ENCODE measurements around the gene FAF2.

FAF2 gene

DNA sequence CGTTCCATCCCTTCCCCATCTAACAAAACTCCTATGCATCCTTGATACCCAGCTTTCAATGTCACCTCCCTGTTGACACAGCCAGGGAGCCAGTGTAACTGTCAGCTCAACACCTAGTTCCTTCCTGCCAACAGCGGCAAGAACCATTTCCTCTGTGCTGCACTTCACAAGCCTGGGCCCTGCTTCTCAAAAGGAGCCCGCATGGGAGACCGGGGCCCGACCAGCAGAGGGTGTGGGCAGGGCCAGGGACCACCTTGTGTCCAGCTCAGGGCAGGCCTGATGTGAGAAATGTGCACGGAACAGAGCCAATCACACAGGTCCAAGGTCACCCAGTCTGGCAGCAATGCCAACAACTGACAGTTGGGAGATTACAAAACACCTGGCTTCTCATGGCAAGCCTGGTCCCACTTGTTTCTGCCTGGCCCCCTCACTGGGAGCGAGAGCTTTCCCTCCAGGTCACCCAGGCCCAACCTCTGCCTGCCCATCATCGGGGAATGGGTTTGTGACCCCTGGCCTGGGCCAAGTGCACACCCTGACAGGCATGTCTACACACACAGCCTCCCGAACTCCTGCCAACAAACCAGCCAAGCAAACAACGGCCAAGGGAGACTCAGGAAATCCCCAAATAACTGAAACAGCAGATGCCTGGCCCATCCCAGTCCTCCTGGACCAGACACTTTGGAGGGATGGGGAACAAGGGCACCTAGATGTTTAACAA is 85.9 kb downstream of the FAF2 start:
- no peak for DNase-seq

DNA sequence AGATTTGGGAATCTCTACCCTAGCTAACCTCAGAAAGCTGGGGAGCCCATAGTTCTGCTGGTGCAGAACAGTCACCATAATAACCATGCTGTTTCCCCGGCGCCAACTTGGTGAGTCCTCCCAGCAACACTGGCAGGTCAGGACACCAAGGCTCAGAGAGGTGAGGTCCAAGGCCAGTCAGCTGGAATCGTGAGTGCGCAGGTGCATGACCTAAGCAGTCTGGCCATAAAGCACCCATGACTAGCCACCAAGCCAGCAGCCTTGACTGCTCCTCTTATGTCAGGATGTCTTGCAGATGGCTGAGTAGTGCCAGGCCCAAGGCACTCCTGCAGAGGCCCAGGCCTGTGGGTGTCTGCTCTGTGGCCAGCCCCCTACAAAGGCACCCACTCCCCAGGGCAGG is 86.5 kb downstream of the FAF2 start:
- no peak for DNase-seq

GRCh38 chr5:176535101-176535663 is 87.0 kb downstream of the FAF2 start:
- DNase-seq, result no peak

DNA sequence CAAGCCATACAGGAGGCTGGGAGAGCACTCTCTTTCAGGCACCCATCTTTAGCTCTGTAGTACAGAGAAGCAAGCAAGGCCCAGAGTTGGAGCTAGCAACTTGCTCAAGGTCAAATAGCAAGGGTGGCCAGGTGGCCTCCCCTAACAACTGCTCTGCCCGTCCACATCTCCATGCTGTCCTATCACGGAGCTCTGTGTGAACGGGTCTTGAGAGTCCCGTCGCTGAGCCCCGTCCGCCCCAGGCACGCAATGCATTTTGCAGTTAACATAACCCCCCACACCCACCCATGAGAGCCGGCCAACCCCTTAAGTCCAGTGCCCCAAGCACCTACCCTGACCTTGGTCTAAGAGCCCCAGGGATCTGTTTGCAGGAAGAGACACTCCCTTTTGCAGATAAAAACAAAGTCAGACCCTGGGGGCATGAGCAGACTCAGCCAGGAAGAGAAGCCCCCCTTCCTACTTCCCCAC is 87.5 kb downstream of the FAF2 start:
- no peak for DNase-seq

DNA sequence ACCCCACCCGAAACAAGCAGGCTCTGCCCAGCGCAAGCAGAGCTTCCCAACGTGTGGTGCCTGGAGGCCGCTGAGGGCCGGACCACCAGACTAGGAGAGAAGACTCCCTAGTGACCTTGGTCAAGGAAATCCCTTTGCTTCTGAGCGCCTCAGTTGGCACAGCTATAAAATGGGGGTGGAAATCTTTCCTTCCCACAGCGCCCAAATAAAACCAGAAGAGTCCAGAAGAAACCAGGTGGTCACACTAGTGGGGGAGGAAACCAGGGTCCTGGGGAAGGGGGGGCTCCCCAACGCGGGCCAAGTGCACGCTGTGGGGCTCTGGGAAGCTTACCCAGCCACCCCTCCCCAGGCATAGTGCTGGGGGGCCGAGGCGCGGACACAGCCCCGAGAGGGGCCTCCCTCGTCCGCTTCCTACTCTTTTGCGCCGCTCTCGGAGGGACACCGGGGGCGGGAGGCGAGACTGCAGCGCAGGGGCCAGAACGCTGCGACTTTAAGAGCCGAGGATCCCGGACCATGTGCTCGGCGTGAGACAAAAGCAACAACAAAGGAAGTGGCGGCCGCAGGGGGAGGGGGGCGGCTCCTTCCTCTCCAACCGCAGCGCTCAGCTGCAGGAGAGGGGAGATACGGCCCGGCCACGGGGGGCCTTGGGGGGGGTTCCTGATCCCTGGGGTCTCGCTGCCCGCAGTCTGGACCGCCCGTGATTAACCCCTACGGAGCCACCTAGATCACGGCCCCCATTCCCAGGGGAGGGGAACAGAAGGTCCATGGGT is 88.1 kb downstream of the FAF2 start:
- DNase-seq, result peak; percentile 93

DNA sequence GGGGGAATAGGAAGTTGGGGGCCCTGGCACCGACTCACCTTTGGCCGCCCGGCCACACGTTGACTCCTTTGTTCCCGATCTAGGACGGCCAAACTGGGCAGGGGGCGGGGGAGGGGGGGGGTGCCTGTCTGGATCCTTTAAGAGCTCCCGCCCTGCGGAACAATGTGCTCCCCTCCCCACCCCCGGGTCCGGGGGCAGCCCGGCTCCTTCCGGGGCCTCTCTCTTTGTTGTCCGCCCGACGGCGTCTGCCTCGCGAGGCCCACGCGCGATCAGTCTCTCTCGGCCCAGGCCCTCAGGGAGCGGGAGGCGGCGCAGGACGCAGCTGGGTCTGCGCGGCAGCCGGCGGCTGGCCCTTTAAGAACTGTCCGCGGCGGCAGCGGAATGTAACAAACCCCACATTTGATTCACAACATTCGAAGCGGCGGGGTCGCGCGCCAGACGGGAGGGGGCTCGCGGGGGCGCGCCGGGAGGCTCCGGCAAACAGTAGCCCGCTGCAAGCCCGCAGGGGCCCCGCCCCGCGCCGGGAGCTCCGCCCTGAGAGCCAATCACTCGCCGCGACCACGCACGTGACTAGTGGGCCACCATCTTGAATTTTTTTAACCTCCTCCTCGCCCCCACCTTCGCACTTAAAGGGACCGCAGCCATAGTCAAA is 88.8 kb downstream of the FAF2 start, which contains the start of gene RNF44:
TSS of gene RNF44 (minus strand) at position 501 of the 652 bp plus-strand sequence. CDS start 4,930 bp downstream, outside the sequence.
- peak; percentile 96 for DNase-seq

DNA sequence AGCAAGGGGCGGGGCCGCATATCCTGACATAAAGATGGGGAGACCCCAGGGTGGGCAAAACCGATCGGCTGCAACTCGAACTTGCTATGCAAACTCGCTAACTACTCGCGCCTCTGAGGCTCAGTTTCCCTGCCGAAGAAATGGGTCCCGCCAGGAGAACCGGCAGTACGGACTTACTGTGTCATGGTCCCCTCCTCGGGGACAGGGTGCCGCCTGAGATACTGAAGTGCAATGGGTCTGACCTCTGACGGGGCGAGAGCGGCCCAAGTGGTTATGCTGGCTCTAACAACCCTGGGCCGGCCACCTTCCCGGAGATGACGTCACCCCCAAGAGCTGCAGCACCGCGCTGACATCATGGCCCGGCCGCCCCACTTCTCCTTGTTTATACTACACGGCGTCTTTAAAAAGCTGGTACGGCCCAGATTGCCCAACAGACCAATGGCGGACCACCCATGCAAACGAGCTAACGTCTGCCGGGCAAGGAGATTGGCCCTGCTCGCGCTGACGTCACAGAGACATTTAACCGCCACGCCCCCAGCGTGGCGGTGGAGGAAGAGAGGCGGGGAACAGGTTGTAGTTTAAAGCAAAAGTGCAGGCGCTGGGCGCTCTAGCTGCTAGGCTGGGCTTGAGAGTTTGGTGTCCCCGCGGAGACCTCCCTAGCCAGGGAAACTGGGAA is 89.5 kb downstream of the FAF2 start:
- DNase-seq, result peak; percentile 86

GRCh38 chr5:176538230-176538988 is 90.2 kb downstream of the FAF2 start:
- no peak for DNase-seq

DNA sequence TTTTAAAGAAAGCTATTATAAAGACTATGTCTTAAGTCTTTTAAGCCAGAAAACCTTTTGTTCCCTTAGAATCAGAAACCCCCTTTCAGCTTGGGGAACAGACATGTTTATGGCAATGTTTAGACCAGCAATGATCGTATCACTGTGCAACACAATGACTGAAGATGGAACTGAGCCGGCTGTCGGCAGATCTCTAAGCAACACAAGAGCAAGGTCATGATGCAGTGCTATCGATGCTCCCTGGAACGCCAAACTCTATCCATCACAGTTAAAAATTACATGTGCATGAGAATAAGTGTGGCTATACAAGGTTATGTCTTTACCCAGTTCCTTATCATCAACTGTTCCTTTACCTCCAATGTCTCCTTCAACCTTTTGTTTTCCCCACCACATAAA is 90.8 kb downstream of the FAF2 start:
- no peak for DNase-seq

DNA sequence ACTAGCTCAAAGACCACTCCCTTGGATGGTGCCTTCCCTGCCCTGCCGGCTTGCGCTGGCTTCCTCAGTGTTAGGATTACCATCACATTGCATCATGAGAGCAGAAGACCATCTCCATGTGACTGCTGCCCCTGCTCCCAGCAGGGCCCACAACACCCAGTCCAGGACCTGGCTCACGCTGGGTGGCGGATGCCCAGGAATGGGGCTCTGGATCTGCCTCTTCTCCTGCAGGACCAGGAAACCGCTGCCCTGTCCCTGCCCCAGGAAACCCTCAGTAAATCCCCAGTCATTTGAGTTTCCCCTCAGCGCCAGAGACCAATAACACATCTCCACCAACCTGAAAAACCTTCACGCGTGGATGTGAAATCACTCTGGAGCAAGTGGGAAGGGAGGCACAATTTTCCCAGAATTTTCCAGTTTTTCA is 92.3 kb downstream of the FAF2 start:
- DNase-seq, result no peak

- DNase-seq, result no peak
These were observed 92.8 kb downstream of the FAF2 start for GRCh38 chr5:176540956-176541337.

- no peak for DNase-seq
These were observed 93.4 kb downstream of the FAF2 start for GRCh38 chr5:176541338-176542134.

- DNase-seq, result no peak
These were observed 94.0 kb downstream of the FAF2 start for GRCh38 chr5:176542135-176542595.

DNA sequence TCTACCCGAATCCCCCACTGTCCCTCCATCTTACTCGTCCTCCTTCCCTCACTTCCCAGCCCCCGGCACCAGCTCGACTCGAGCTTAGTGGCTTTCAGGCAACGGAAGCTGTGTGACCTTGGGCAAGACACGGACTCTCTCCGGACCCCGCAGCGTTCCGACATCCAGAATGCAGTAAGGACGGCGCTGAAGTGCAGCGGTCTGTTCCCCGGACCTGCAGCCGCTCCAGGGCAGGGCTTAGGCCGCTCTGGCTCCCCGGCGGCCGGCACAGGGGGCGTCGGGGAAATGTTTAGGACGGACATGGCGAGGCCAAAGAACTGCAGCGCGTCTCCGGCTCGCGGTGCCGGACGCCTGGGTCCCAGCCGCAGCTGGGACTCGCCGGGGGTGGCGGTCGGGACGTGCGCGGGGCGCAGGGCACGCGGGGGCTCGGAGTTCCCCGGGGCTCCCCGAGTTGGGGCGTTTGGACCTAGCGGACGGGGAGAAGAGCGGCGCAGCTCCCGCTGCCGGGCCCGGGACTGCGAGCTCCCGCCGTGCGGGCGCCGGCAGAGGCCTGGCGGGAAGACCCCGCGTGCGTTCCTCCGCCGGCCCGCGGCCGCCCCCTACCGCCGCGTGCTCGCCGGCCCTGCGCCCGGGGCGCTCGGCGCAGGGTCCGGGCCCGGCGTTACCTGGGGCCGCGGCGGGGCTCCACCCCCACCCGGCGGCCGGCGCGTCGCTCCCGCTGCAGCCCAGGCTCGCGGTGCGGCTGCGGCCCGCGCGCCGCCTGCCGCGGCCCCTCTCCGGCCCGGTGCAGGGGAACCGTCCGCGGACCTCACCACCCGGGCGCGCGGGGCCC is 94.6 kb downstream of the FAF2 start:
- DNase-seq, result peak; percentile 76

DNA sequence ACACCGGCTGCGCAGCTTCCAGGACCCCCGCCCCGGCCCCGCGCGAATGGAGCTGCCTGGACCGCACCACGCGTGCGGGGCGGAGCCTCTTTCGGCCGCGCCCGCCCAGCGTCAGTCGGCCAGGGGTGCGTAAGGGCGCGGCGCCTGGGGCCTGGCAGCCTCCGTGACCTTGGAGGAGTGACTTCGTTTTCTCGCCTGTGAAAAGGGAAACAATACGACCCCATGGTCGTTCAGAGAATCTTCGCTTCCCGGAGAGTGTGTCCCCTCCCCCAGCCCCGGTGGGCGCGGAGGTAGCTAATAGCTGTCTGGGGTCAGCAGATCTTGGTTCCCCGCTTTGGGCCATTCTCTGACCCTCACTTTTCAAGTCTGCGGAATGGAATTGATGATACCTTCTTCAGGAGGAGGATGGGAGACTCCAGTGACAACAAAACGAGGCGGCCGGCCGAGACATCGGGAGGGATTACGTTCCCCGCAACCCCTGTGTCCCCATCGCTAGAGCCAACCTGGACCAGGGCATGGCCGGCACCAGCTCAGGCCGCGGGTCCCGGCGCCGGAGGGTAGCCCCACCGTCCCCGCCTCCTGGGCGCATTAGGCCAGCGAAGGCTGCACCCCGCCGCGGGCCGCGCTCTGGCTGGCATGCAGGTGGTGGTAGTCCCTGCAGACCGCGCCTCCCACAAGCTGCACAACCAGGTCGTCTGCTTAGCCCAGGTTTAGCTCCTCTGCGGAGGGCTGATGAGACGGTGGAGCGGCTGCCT is 95.4 kb downstream of the FAF2 start:
- peak; percentile 79 for DNase-seq

DNA sequence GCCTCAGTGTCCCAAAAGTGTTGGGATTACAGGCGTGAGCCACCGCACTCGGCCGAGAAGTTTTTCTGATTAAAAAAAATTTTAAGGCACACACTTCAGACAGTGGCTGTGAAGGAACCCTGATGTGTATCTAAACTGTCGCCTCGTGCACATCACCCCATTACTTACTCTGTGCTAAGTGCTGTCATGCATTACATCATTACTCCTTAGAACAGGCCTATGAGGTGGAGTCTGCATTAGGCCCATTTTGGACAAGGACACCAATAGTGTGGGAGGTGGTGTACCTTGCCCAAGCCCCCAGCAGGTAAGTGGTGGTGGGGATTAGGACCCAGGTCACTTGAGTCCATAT is 97.2 kb downstream of the FAF2 start:
- DNase-seq, result no peak

- DNase-seq, result no peak
These were observed 97.7 kb downstream of the FAF2 start for GRCh38 chr5:176545737-176546509.

DNA sequence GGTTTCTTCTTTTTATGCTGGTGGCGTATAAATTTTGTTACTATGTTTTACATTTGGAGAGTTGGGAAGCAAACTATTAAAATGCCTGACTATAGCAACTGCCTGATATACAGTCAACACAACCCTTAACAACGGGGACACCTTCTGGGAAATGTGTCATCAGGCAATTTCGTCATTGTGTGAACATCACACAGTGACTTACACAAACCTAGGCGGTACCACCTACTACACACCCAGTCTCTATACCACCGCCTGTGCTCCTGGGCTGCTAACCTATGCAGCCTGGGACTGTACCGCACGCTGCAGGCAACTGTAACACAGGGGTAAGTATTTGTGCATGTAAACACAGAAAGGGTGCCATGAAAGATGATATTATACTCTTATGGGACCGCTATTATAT is 99.6 kb downstream of the FAF2 start:
- DNase-seq, result no peak
